ACHN (cell line): ENCODE results near the gene IRS1.
"Not testable (repeated sequence)": the region's sequence is repeated elsewhere in the genome, so short reads cannot be mapped to it uniquely, and the experiment has no call there.

Source experiments
- DNase-seq: peaks from one replicate; pipeline ENCODE4 v3.0.0-alpha.2; 2015
- in situ Hi-C: cut with HindIII; loops from 2 replicates; pipeline ENCODE4 v1.10.0; 2017; ENCODE audit warnings: low sequenced_read_pairs, low pct_ligation_motif_present, low pct_unique_long_range_greater_than_20kb

The IRS1 gene, protein sequence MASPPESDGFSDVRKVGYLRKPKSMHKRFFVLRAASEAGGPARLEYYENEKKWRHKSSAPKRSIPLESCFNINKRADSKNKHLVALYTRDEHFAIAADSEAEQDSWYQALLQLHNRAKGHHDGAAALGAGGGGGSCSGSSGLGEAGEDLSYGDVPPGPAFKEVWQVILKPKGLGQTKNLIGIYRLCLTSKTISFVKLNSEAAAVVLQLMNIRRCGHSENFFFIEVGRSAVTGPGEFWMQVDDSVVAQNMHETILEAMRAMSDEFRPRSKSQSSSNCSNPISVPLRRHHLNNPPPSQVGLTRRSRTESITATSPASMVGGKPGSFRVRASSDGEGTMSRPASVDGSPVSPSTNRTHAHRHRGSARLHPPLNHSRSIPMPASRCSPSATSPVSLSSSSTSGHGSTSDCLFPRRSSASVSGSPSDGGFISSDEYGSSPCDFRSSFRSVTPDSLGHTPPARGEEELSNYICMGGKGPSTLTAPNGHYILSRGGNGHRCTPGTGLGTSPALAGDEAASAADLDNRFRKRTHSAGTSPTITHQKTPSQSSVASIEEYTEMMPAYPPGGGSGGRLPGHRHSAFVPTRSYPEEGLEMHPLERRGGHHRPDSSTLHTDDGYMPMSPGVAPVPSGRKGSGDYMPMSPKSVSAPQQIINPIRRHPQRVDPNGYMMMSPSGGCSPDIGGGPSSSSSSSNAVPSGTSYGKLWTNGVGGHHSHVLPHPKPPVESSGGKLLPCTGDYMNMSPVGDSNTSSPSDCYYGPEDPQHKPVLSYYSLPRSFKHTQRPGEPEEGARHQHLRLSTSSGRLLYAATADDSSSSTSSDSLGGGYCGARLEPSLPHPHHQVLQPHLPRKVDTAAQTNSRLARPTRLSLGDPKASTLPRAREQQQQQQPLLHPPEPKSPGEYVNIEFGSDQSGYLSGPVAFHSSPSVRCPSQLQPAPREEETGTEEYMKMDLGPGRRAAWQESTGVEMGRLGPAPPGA (N-terminal part only)

DNA sequence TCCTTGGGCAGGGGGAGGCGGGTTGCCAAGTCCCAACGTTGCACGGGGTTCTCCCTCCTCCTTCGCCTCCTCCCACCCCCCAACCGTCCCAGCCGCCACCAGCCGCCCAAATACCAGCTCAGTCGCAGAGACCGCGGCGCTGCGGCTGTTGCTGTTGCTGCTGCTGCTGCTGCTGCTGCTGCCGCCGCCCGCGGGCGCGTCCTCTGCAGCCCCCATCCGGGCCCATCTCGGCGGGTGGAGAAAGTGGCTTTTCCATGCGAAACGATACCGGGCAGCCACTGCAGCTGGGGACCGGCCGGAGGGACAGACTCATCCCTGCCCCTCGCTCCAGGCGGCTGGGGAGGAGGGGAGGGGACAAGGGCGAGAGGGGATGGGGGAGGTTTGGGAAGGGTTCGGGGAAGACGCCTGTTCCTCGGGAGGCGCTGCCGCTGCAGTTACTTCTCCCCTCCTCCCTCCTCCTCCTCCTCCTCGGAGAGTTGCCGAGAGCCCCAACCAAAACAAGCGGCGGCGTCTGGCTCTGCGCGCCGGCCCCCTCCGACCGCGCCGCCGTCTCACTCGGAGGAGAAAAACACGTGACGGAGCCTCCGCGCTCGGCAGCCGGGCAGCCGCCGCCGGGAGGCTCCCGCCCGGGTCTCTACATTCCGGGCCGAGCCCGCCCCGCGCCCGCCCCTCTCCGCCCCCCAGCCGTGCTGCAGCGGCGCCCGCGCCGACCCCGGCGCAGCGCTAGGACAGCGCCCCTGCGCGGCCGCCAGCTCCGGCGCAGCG lies at the start of gene IRS1:
Gene IRS1 (minus strand): TSS at position 610 of the 765 bp plus-strand sequence. CDS start 1,082 bp downstream, outside the sequence.
- DNase-seq: peak; percentile 84
- in situ Hi-C loops: no loop called here

DNA sequence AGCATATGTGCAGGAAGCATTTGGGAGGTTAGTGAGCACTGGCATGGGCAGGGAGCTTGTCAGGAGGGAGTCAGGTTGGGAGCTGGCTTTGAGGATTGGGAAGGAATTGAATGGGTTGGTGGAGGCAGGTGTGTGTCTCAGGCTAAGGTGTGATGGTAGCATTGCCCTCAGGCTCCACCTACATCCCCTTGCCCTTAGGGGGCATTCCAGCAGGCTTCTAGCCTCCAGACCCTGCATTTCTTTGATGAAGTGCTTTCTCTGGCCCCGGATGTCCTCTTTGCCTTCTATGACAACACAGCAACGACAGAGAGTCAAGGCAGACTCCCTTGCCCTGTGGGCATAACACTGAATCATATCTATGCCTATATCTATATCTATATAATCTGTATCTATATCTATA lies 49.7 kb upstream of the IRS1 start:
- no peak for DNase-seq
- in situ Hi-C loops: no loop called here

DNA sequence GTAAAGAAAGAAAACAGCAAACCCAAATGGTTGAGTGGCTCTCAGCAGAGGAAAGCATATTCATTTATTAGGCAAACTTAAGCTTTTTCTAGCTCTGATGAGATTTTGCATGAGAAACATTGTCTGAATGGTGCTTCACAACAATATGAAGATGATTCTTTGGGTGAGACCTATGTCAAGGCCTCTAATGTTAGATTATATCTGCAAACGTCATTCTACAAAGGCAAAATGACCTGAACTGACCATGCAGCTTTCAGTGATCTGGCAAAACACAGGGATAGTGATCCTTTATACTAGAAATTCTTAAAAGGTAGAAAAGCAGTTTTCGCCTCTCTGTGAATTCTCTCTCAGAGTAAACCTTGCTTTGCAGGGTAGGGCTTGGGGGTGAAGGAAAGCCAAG lies 47.9 kb upstream of the IRS1 start:
- DNase-seq: no peak
- in situ Hi-C loops: no loop called here

DNA sequence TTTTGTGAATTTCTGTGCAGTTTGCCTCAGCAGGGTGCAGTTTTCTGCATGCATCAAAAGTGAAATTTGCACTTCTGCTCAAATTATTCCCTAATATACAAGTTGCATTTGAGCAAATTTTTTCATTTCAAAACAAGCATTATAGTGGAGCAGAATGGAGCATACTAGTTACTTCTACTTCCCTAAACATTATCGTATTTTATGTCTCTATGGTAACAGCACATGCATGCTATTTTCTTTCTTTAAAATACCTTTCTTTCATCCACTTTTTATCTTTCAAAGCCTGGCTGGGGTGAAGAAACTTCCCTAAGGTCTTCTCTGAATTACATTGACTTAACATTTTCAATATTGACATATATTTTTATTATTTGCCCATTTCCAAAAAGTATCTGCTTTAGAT lies 47.5 kb upstream of the IRS1 start:
- DNase-seq: no peak
- in situ Hi-C loops: no loop called here

DNA sequence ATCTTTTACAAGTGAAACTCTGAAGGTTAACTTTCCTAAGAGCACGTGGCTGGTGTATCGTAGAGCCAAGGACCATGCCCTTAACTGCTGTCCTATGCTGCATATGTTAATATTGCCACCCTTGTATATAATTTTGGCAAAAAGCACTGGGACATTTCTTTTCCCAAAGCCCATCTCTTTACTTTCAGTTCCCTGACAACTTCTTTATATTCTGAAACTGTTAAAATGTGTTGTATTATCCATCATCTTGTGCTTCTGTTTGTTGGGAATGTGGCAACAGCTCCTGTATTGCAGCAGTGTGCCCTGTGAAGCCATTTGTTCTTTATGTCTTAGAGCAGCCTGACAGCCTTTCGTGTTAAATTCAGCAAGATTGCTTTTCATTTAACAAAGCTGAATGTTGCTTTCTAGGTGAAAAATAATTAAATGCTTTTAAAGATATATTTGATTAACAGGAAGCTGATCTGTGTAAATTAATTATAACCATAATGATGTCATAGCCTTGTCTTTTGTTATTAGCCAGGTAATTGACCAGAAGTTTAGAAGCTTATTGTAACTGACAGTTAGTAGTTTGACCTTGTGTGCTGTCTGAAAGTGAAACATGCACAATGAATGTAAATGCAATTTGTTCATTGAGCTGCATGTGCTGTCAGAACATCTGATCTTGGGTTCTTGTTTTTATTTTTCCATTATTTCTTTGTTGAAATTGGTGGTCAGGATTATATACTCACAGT lies 45.9 kb upstream of the IRS1 start:
- DNase-seq: no peak
- in situ Hi-C loops: no loop called here

DNA sequence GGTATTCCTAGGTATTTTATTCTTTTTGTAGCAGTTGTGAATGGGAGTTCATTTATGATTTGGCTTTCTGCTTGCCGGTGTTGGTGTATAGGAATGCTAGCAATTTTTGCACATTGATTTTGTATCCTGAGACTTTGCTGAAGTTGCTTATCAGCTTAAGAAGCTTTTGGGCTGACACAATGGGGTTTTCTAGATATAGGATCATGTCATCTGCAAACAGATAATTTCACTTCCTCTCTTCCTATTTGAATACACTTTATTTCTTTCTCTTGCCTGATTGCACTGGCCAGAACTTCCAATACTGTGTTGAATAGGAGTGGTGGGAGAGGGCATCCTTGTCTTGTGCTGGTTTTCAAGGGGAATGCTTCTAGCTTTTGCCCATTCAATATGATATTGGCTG lies 43.4 kb upstream of the IRS1 start:
- DNase-seq, in situ Hi-C loops: not testable (repeated sequence)

DNA sequence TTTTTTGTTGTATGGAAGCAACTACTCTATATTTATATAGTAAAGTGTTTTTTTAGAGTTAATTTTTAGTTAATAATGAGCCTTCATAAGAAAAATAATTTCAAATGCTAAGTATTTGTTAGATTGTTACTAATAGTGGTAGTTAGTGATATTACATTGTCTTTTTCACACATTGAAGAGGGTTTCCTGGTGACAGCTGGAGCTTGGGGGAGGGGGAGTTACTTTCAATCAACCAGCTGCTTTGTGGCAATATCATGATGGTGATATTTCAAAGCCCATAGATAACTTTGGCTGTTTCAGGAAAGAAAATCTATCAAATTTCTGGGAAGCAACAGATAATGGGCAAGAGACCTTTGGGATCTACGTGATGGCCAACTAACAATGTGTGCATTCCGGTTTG lies 40.3 kb upstream of the IRS1 start:
- no peak for DNase-seq
- in situ Hi-C loops: no loop called here

DNA sequence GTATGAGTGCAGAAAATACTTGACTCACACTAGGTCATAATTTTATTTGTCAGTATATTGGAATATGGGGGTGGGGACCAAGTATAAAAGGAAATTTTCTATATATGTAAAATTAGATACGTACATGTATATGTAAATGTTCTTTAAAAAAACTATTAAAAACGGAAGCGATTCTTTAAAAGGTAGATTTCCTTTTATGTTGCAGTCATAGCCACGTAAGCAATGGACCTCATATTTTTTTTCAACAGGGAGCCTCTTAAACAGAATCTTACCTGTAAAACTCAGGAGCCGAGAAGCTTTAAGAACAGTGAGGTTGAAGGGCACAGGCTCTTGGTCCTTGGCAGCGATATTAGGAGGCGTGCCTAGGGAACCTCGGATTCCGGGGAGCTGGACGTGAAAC lies 39.5 kb upstream of the IRS1 start:
- in situ Hi-C loops: no loop called here
- no peak for DNase-seq

DNA sequence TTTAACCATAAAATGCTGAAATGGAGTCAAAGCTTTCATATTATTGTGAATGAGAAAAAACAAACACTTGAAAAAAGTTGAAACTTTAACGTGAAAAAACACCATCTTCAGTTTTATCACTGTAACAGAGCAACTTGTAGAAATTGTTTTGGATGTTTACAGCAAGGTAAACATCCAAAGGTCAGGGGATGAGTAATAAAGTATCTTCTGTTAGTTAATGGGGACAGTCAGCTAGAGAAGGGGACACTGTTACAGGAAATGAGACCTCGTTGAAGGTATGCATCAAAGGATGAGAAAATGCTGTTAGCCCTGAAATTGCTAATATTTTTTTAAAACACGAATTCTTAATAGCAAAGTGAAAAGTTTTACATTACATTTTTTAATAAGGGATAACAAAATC lies 39.1 kb upstream of the IRS1 start:
- DNase-seq: no peak
- in situ Hi-C loops: no loop called here

DNA sequence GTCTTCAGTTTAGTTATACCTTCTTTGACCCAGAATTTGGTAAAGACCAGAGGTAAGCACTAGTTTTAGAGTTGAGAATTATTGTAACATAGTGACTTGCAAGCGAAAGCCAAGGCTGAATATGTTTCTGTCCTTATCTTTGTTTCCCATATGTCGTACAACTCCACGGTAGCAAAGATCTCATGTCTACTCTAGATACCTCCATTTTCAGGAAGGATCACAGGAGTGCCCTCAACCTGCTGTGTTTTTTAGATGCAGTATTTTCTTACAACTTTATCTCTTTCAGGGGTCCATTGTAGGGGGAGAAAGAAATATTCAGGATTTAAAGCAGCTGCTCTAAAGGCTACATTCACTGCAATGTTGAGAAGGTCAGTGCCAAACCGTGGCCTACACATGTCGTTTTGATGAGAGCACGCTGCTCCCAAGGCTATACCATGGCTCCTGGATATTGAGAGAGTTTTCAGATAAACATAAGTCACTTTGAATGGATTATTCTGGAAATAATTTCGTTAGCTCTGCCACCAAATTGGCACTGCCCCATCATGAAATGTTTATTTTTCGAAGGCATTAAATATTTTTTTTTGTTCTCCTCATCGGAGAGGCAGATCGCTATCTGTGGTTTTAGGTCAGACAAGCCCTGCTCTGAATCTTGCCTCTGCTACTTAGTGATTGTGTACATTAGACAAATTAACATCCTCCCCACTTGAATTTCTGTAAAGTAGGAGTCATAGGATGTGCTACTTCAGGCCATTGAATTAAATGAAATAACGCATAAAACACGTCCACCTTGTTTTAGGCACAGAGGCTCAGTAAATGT lies 38.4 kb upstream of the IRS1 start:
- no peak for DNase-seq
- in situ Hi-C loops: no loop called here

DNA sequence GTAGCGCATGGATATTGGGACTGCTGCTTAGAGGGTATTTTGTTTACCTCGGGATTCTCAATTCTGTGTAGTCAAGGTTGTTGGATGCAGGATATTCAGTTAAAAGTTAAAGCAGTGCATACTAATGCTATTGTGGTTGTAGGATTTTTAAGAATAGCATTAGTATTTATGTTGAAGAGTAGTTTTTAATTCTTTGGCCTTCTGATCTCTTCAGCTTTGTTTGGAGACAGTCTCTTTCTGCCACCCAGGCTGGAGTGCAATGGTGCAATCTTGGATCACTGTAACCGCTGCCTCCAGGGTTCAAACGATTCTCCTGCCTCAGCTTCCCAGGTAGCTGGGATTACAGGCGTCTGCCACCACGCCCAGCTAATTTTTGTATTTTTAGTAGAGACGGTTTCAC lies 37.7 kb upstream of the IRS1 start:
- DNase-seq: no peak
- in situ Hi-C loops: no loop called here

DNA sequence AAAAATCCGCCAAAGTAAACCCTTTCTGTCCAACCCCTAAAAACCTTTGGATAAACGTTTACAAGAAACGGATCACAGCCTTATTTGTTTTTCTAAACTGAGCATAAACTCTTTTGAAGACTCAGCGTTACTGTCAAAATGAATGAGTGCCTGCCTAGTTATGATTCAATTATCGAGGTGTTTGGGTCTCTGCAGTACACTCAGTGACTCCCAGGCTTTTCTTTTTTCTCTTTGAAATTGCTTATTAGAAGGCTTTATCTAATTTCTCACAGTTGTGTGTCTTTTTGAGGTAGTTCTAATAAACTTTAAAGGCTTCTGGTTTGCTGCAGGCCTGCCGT lies 36.9 kb upstream of the IRS1 start:
- in situ Hi-C loops: no loop called here
- DNase-seq: no peak

DNA sequence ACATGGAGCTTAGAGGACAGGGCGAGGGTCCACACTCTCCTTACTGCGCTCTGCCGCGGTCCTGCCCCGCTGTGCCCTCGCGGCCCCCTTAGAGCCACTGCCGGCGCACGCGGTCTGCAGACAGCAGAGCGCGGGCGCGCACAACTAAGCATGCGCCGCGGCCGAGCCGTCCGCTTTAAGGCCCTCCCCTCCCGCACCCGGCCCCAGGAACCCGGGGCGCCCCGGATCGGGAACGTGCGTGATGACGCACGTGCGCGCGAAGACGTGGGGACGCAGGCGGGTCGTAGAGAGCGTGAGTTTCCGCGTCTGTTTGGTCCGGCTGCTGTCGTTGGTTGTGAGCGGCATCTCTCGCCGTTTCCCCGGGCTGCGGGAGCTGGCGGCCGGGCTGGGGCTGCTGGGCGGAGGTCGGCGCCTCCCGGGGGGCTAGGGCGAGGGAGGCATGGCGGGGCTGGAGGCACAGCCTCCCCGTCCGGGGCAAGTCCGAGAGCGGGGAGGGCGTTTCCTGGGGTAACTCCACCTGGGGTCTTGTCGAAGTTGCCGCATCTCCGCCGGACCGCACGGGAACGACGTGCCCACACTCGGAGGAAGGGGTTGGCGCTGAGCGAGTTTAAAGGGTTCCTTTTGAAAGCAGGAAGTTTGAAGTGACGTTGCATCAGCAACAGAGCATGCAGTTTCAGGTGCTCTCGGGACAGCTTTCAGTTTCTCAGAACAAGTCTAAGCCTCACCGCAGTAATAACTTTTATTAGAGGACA lies 36.4 kb upstream of the IRS1 start, which contains the start of gene RHBDD1:
Gene RHBDD1 (plus strand): TSS at position 259 of the 752 bp plus-strand sequence. CDS start 28,640 bp downstream, outside the sequence.
- in situ Hi-C loops: no loop called here
- peak; percentile 97 for DNase-seq

DNA sequence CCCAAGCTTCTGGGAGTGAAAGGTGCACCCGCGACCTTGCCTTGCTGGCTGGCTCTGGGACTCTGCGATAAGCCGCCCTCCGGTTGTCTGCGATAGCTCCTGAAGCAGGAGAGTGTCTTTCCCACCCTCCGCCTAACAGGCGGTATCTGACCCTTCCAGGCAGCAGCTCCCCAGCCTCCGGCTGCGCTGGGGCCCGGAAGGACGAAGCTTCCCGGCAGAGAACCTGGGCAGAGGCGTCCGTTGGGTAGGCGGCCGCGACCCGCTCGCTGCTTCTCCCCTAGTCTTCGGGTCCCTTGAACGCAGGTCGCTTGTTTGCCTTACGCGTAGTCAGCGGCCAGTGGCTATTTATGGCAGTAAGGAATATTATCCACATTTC lies 35.8 kb upstream of the IRS1 start:
- in situ Hi-C loops: no loop called here

DNA sequence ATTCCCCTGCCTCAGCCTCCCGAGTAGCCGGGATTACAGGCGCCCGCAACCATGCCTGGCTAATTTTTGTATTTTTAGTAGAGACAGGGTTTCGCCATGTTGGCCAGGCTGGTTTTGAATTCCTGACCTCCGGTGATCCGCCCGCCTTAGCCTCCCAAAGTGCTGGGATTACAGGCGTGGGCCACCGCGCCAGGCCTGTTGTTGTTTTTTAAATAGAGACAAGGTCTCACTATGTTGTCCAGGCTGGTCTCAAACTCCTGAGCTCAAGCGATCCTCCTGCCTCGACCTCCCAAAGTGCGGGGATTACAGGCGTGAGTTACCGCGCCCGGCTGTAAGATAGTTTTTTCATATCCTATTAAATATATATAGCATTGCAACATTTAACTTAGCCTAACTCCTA lies 35.3 kb upstream of the IRS1 start:
- in situ Hi-C loops, DNase-seq: not testable (repeated sequence)

More for the DNA sequence above, 35.8 kb upstream of the IRS1 start:
- DNase-seq: peak; percentile 33

DNA sequence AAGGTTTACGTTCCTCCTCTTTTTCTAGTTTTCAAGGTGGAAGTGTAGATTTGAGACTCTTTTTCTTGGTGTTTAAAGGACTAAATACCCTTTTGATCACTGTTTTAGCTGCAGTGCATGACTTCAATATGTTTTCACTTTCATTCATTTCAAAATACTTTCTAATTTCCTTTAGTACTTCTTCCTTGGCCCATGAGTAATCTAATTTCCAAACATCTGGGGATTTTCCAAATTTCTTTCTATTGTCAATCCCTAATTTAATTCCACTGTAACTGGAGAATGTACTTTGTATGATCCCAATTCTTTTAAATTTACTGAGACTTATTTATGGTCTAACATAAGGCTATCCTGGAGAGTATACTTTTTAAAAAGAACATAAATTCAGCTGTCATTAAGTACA lies 32.4 kb upstream of the IRS1 start:
- no peak for DNase-seq
- in situ Hi-C loops: no loop called here

DNA sequence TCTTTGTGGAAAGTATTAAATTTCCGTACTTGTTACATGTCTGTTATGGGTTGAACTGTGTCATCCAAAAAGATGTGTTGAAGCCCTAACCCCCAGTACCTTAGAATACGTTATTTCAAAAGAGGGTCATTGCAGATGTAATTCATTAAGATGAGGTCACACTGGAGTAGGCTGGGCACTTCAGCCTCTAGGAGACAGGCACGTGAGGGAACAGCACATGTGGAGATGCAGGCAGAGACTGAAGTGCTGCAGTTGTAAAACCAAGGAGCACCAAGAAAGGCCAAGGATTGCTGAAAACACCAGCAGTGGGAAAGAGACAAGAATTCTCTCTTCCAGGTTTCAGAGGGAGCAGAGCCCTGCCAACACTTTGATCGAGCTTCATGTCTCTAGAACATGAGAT lies 31.6 kb upstream of the IRS1 start:
- no peak for DNase-seq
- in situ Hi-C loops: no loop called here
